Liver (tissue), 3 donors: ENCODE data around the gene GRAP.
"Not testable (repeated sequence)": the region's sequence is repeated elsewhere in the genome, so short reads cannot be mapped to it uniquely, and the experiment has no call there.

Experiments used
- ATF3 ChIP-seq: IDR thresholded peaks from 2 replicates; pipeline ENCODE4 v1.6.1; 2016; ENCODE audit warnings: antibody characterized with exemption
- CTCF ChIP-seq: fragments of 150-350 bp; IDR thresholded peaks from 2 replicates; pipeline ENCODE4 v1.5.1; 2017; ENCODE audit warnings: improper control_type of control experiment, low read depth, low read length; ENCODE audit not compliant: missing input control
- FOXA1 ChIP-seq: IDR thresholded peaks from 2 replicates; pipeline ENCODE4 v1.6.1; 2016; ENCODE audit warnings: antibody characterized with exemption
- GABPA ChIP-seq, 2 donors: IDR thresholded peaks in 1 of 2; conservative IDR thresholded peaks in 1 of 2; 2 replicates each; pipeline ENCODE4 v1.6.1; 2016; ENCODE audit warnings: antibody characterized with exemption in 2 of 2, mild to moderate bottlenecking in 1 of 2, moderate library complexity in 1 of 2
- HNF4A ChIP-seq, 2 donors: conservative IDR thresholded peaks; 2 replicates each; pipeline ENCODE4 v1.6.1; 2016; ENCODE audit warnings: antibody characterized with exemption in 2 of 2, mild to moderate bottlenecking in 2 of 2
- MAX ChIP-seq: IDR thresholded peaks from 2 replicates; pipeline ENCODE4 v1.6.1; 2016; ENCODE audit warnings: antibody characterized with exemption
- NR2F2 ChIP-seq: IDR thresholded peaks from 2 replicates; pipeline ENCODE4 v1.6.1; 2016; ENCODE audit warnings: antibody characterized with exemption
- RAD21 ChIP-seq, 2 donors: IDR thresholded peaks; 2 replicates each; pipeline ENCODE4 v1.6.1; 2016; ENCODE audit warnings: antibody characterized with exemption in 2 of 2, mild to moderate bottlenecking in 2 of 2
- REST ChIP-seq: IDR thresholded peaks from 2 replicates; pipeline ENCODE4 v1.6.1; 2016; ENCODE audit warnings: antibody characterized with exemption, mild to moderate bottlenecking
- RXRA ChIP-seq, 2 donors: IDR thresholded peaks; 2 replicates each; pipeline ENCODE4 v1.6.1; 2017 to 2018; ENCODE audit warnings: antibody characterized with exemption in 2 of 2, mild to moderate bottlenecking in 1 of 2
- SP1 ChIP-seq: IDR thresholded peaks from 2 replicates; pipeline ENCODE4 v1.6.1; 2018; ENCODE audit warnings: antibody characterized with exemption, mild to moderate bottlenecking
- TAF1 ChIP-seq: conservative IDR thresholded peaks from 2 replicates; pipeline ENCODE4 v1.6.1; 2016; ENCODE audit warnings: antibody characterized with exemption, mild to moderate bottlenecking
- YY1 ChIP-seq: IDR thresholded peaks from 2 replicates; pipeline ENCODE4 v1.6.1; 2016; ENCODE audit warnings: antibody characterized with exemption, mild to moderate bottlenecking
- ZBTB33 ChIP-seq: IDR thresholded peaks from 2 replicates; pipeline ENCODE4 v1.6.1; 2016; ENCODE audit warnings: antibody characterized with exemption
- donor health status: healthy.
- donor health status: healthy.

GRCh38 chr17:19092737-19093683 lies 46.3 kb upstream of the GRAP start:
- not testable (repeated sequence) for TF ChIP-seq GABPA (IDR thresholded peaks at IDR 0.05 in 1 of 2, conservative IDR thresholded peaks at IDR 0.05 in 1 of 2); TAF1; CTCF; MAX; YY1; RAD21 (IDR thresholded peaks at IDR 0.05); ATF3; RXRA (IDR thresholded peaks at IDR 0.05); REST; ZBTB33; SP1; FOXA1; NR2F2; HNF4A (conservative IDR thresholded peaks at IDR 0.05)
